Stimulated activated CD4-positive, alpha-beta T cell treated with anti-CD3 and anti-CD28 coated beads, Interleukin-1b, Interleukin-23, amount 100 ng/mL, for 48 hours (primary cell): ENCODE results near the gene TMED3.
"Not testable (repeated sequence)": the region's sequence is repeated elsewhere in the genome, so short reads cannot be mapped to it uniquely, and the experiment has no call there.

Experiments
- DNase-seq: peaks from one replicate; pipeline ENCODE4 v3.0.0-alpha.2; 2020

Gene TMED3

GRCh38 chr15:79319973-79320372, 9.1 kb downstream of the TMED3 start:
- not testable (repeated sequence) for DNase-seq

- no peak for DNase-seq
Measured at GRCh38 chr15:79321876-79322275, 11.0 kb downstream of the TMED3 start.

GRCh38 chr15:79322306-79322705, 11.4 kb downstream of the TMED3 start:
- DNase-seq = no peak

GRCh38 chr15:79322945-79323344, 12.0 kb downstream of the TMED3 start:
- no peak for DNase-seq

GRCh38 chr15:79329171-79329611, 18.3 kb downstream of the TMED3 start:
- DNase-seq = no peak

- no peak for DNase-seq
Measured at GRCh38 chr15:79332824-79333510, 22.1 kb downstream of the TMED3 start.

GRCh38 chr15:79337591-79337990, 26.7 kb downstream of the TMED3 start:
- no peak for DNase-seq

- DNase-seq = no peak
Measured at GRCh38 chr15:79339588-79340314, 28.8 kb downstream of the TMED3 start.

- no peak for DNase-seq
Measured at GRCh38 chr15:79340315-79340602, 29.3 kb downstream of the TMED3 start.

GRCh38 chr15:79341396-79341795, 30.5 kb downstream of the TMED3 start:
- no peak for DNase-seq

GRCh38 chr15:79349525-79349924, 38.6 kb downstream of the TMED3 start:
- DNase-seq = no peak

GRCh38 chr15:79352206-79352605, 41.3 kb downstream of the TMED3 start:
- no peak for DNase-seq

GRCh38 chr15:79357566-79357965, 46.7 kb downstream of the TMED3 start:
- no peak for DNase-seq

GRCh38 chr15:79358069-79358468, 47.2 kb downstream of the TMED3 start:
- no peak for DNase-seq

- DNase-seq = no peak
Measured at GRCh38 chr15:79364571-79365240, 53.8 kb downstream of the TMED3 start.

GRCh38 chr15:79365765-79366164, 54.9 kb downstream of the TMED3 start:
- DNase-seq = no peak

GRCh38 chr15:79366691-79367090, 55.8 kb downstream of the TMED3 start:
- no peak for DNase-seq

GRCh38 chr15:79370716-79371115, 59.8 kb downstream of the TMED3 start:
- DNase-seq = no peak

- no peak for DNase-seq
Measured at GRCh38 chr15:79371591-79371990, 60.7 kb downstream of the TMED3 start.

- DNase-seq = no peak
Measured at GRCh38 chr15:79372428-79372827, 61.5 kb downstream of the TMED3 start.
